ENCODE data around the gene CAMTA1.

GRCh38 chr1:7463526-7463925 lies 678.3 kb downstream of the CAMTA1 start:
- no peak for TF ChIP-seq FOXM1 (IDR thresholded peaks at IDR 0.05; ENCODE audit: low read depth)
- TF ChIP-seq EP300 (IDR thresholded peaks at IDR 0.05; ENCODE audit: borderline replicate concordance in 1 of 2, low read depth in 1 of 2, low read length in 1 of 2) = no peak
- TF ChIP-seq CTCF (IDR thresholded peaks at IDR 0.05) = no peak
- TF ChIP-seq TCF12 (IDR thresholded peaks at IDR 0.05) = no peak
- TF ChIP-seq PBX3 (IDR thresholded peaks at IDR 0.05) = no peak
- TF ChIP-seq NFIC (IDR thresholded peaks at IDR 0.05; ENCODE audit: borderline replicate concordance) = no peak
- TF ChIP-seq NRF1 (IDR thresholded peaks at IDR 0.05; ENCODE audit: low read depth, low read length) = no peak
- no peak for TF ChIP-seq REST (IDR thresholded peaks at IDR 0.05; ENCODE audit: low read depth, low read length)
- no peak for TF ChIP-seq GABPA (IDR thresholded peaks at IDR 0.05; ENCODE audit: low read depth)
- no peak for TF ChIP-seq POLR2AphosphoS5 (IDR thresholded peaks at IDR 0.05; ENCODE audit: low read depth, low read length)
- TF ChIP-seq IRF3 (IDR thresholded peaks at IDR 0.05; ENCODE audit: low read depth, low read length) = no peak
